HL-60 (cell line): ENCODE data around the gene ANKRD27.

Source experiments
- POLR2AphosphoS5 ChIP-seq: IDR thresholded peaks from 2 replicates; pipeline ENCODE4 v1.6.1; 2012; ENCODE audit warnings: low read depth
- TF ChIP-seq, protein P1 (sequence below): IDR thresholded peaks from one replicate; pipeline ENCODE4 v1.5.1; 2011; ENCODE audit warnings: low read length, control low read depth, inconsistent platforms; ENCODE audit not compliant: insufficient read depth

GRCh38 chr19:32658075-32658474, 16.9 kb downstream of the ANKRD27 start:
- TF ChIP-seq, protein P1, sequence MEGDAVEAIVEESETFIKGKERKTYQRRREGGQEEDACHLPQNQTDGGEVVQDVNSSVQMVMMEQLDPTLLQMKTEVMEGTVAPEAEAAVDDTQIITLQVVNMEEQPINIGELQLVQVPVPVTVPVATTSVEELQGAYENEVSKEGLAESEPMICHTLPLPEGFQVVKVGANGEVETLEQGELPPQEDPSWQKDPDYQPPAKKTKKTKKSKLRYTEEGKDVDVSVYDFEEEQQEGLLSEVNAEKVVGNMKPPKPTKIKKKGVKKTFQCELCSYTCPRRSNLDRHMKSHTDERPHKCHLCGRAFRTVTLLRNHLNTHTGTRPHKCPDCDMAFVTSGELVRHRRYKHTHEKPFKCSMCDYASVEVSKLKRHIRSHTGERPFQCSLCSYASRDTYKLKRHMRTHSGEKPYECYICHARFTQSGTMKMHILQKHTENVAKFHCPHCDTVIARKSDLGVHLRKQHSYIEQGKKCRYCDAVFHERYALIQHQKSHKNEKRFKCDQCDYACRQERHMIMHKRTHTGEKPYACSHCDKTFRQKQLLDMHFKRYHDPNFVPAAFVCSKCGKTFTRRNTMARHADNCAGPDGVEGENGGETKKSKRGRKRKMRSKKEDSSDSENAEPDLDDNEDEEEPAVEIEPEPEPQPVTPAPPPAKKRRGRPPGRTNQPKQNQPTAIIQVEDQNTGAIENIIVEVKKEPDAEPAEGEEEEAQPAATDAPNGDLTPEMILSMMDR: no peak
- TF ChIP-seq POLR2AphosphoS5: no peak
